HS-27A (cell line): ENCODE results near the gene DSE.

Experiments
- DNase-seq: peaks from one replicate; pipeline ENCODE4 v3.0.0-alpha.2; 2012; ENCODE audit warnings: low read depth, missing footprints

Gene DSE

GRCh38 chr6:116447052-116447451 is 76.3 kb downstream of the DSE start:
- DNase-seq: no peak

- DNase-seq: peak; percentile 60
Measured at GRCh38 chr6:116447496-116448011, 76.8 kb downstream of the DSE start.

- no peak for DNase-seq
Measured at GRCh38 chr6:116449565-116449964, 78.8 kb downstream of the DSE start.

- no peak for DNase-seq
Measured at GRCh38 chr6:116450185-116450710, 79.5 kb downstream of the DSE start.

- no peak for DNase-seq
Measured at GRCh38 chr6:116450769-116451740, 80.3 kb downstream of the DSE start.

GRCh38 chr6:116451916-116452315 is 81.2 kb downstream of the DSE start:
- no peak for DNase-seq

GRCh38 chr6:116452531-116452930 is 81.8 kb downstream of the DSE start:
- no peak for DNase-seq

GRCh38 chr6:116456106-116456505 is 85.4 kb downstream of the DSE start:
- no peak for DNase-seq

- no peak for DNase-seq
Measured at GRCh38 chr6:116456927-116457326, 86.2 kb downstream of the DSE start.

GRCh38 chr6:116458264-116458663 is 87.5 kb downstream of the DSE start:
- no peak for DNase-seq

GRCh38 chr6:116459927-116460326 is 89.2 kb downstream of the DSE start:
- no peak for DNase-seq

GRCh38 chr6:116461331-116461931 is 90.7 kb downstream of the DSE start, which contains the start of gene CALHM6:
CALHM6 (plus strand) TSS chr6:116461375; CDS start chr6:116461930, 555 bp downstream.
- no peak for DNase-seq

- DNase-seq: no peak
Measured at GRCh38 chr6:116461932-116462885, 91.5 kb downstream of the DSE start.

GRCh38 chr6:116463301-116463700 is 92.6 kb downstream of the DSE start:
- no peak for DNase-seq

- DNase-seq: no peak
Measured at GRCh38 chr6:116465246-116465645, 94.5 kb downstream of the DSE start.

- DNase-seq: no peak
Measured at GRCh38 chr6:116467096-116467495, 96.3 kb downstream of the DSE start.

- no peak for DNase-seq
Measured at GRCh38 chr6:116467514-116467913, 96.8 kb downstream of the DSE start.

- DNase-seq: no peak
Measured at GRCh38 chr6:116468293-116468692, 97.5 kb downstream of the DSE start.

GRCh38 chr6:116471531-116471930 is 100.8 kb downstream of the DSE start:
- DNase-seq: no peak

- DNase-seq: no peak
Measured at GRCh38 chr6:116472706-116473105, 102.0 kb downstream of the DSE start.

- DNase-seq: no peak
Measured at GRCh38 chr6:116475141-116475540, 104.4 kb downstream of the DSE start.
